GM18502 (cell line): ENCODE data around the gene PHF23.

Experiments
- ATAC-seq: cut with Tn5 transposase; IDR thresholded peaks from one replicate; pipeline ENCODE4 v1.9.1; 2021; ENCODE audit warnings: mild to moderate bottlenecking; ENCODE audit not compliant: unreplicated experiment, poor library complexity

PHF23 gene

DNA sequence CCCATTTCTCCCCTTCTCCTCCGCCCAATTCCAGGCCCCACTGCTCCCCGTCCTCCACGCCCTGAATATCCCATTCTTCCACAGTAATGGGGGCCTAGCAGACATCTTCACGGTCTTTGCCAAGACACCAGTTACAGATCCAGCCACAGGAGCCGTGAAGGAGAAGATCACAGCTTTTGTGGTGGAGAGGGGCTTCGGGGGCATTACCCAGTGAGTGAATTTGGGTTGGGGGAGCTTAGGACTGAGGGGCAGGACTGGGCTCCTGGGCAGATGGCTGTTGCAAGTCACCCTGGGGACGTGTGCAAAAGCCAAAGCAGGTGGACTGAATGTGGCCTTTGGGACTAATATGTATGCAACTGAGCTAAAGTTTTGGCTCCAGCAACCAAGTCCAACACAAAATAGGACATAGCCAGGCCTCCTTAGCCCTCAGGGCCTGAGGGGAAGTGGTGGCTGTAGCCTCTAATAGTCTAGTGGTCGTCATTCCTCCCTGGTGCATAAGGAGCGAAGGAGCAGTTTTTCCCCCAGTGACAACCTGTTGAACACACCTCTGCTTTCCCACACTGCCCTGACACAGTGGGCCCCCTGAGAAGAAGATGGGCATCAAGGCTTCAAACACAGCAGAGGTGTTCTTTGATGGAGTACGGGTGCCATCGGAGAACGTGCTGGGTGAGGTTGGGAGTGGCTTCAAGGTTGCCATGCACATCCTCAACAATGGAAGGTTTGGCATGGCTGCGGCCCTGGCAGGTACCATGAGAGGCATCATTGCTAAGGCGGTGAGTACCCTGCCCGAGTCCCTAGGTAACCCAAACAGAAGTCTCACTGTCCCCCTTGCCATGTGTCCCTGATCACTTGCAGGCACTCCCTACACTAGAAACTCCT is 16.9 kb downstream of the PHF23 start:
- no peak for ATAC-seq

DNA sequence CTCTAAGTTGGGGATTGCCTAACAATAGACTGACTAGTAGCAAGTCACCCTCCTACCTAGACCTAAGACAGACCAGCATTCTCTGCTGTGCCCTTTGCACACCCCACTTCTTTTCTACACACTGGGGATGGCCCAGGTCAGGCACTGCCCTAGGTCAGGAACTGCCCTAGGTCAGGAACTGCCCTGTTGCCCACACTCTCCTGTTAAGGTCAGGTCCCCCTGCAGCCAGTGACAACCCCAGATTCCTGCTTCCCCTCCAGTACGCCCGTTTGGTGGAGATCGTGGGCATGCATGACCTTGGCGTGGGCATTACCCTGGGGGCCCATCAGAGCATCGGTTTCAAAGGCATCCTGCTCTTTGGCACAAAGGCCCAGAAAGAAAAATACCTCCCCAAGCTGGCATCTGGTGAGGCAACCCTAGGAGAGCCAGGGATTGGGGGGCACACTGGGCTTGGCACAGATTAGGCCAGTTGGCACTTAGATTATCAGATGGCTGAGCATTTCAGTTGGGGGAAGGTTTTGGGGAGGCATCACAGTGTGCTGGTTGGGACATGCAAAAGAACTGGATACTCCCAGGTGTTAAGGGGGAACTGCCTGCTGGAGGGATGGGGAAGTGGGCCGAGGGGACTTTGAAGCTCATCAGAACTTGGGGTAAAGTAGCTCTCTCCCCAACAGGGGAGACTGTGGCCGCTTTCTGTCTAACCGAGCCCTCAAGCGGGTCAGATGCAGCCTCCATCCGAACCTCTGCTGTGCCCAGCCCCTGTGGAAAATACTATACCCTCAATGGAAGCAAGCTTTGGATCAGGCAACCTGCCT is 17.8 kb downstream of the PHF23 start:
- no peak for ATAC-seq

DNA sequence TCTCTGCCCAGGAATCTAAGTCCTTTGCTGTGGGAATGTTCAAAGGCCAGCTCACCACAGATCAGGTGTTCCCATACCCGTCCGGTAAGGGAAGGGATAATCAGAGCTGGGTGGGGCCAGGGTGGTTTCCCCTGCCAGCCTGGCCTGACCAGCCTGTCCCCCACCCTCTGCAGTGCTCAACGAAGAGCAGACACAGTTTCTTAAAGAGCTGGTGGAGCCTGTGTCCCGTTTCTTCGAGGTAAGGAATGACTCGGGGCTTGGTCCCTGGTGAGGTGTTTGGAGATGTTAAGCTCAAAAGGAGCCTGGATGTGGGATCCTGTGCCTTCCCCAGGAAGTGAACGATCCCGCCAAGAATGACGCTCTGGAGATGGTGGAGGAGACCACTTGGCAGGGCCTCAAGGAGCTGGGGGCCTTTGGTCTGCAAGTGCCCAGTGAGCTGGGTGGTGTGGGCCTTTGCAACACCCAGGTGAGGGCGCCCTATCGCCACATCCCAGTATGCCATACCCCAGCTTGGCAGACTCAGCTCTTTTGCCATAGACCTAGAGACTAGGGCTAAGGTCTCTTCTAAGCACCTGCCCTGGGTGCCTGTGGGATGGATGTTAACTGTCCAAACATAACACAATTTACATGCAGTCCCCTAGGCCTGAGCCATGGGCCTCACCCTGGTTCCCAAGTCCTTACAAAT is 18.5 kb downstream of the PHF23 start:
- ATAC-seq = no peak

DNA sequence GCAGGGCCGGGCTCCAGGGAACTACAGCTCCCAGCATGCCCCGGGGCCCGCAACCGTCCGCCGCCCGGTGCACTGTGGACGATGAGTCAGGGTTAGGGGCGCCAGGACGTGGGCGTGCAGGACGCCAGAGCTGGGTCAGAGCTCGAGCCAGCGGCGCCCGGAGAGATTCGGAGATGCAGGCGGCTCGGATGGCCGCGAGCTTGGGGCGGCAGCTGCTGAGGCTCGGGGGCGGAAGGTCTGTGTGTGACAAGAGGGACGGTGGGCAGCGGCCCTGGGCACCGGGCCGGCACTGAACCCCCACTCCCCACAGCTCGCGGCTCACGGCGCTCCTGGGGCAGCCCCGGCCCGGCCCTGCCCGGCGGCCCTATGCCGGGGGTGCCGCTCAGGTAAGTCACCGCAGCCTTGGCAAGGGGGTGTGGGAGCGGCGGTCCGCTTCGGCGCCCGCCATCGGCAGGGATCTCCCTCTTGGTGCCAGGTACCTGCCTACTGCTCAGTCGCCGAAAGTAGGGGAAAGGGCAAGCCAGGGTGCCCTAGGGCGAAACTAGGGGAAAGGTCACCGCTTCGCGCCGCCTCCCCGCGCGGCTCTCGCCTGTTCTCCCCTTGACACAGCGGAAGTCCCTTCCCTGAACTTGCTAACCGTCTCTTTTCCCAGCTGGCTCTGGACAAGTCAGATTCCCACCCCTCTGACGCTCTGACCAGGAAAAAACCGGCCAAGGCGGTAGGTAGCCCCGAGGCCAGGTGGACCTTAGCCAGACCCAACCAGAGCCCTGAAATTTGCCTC is 19.3 kb downstream of the PHF23 start, which contains the start of the genes ACADVL and DLG4:
ACADVL (plus strand) TSS at position 127 of the 781 bp plus-strand sequence; CDS start at position 174, 47 bp downstream.
DLG4 (minus strand) TSS at position 25 of the 781 bp plus-strand sequence.
- peak; percentile 63 for ATAC-seq

DNA sequence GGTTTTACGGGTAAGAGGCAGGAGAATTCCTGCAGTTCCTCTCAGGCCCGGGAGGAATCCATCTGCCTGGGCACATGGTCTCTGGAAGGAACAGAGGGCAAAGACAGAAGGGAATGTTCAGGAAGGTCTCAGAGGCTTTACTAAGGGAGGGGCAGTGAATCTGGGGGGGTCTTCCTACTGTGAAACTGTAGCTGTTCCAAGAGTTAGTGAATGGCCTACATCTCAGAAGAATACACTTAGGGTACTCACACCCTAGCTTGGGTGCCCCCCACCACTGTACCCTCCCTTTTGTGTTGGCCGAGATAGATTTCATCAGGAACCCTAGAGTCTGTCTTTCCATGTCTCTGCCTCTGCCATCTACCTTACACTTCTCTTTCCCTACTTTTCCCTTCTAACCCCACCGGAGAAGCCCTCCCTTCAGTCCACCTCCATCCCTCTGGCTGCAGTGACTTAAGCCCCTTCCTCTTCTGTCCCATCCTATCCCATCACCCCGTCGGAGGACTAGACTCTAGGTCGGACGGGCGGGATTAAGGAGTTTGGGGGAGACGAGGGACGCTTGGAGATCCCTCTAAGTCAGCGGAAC is 19.9 kb downstream of the PHF23 start:
- ATAC-seq = no peak

DNA sequence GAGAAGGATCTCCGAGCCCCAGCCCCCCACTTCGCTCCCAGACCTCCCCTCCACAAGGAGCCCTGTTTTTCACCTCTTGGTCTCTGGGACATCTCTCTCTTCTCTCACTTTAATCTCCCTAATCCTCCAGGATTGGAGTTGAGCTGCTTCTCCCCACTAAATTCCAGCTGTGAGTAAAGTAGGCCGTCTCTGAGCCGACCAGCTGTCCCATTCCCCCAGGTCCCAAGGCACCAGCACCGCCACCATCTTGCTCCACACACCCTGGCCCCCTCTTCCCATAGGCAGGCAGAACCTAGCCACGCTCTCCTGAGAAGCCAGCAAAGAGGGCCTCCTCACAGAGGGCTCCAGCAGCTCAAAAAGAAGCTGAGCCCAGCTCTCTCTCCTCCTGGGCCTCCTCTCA is 20.5 kb downstream of the PHF23 start:
- ATAC-seq = no peak

GRCh38 chr17:7218166-7218565 is 21.1 kb downstream of the PHF23 start:
- no peak for ATAC-seq

GRCh38 chr17:7217113-7217987 is 21.9 kb downstream of the PHF23 start:
- no peak for ATAC-seq

GRCh38 chr17:7216242-7217112 is 22.8 kb downstream of the PHF23 start:
- ATAC-seq = no peak

- no peak for ATAC-seq
These were observed 23.5 kb downstream of the PHF23 start for GRCh38 chr17:7215652-7216180.

- ATAC-seq = no peak
These were observed 24.1 kb downstream of the PHF23 start for GRCh38 chr17:7215136-7215638.

- peak; percentile 86 for ATAC-seq
These were observed 24.7 kb downstream of the PHF23 start for GRCh38 chr17:7214300-7215135.

DNA sequence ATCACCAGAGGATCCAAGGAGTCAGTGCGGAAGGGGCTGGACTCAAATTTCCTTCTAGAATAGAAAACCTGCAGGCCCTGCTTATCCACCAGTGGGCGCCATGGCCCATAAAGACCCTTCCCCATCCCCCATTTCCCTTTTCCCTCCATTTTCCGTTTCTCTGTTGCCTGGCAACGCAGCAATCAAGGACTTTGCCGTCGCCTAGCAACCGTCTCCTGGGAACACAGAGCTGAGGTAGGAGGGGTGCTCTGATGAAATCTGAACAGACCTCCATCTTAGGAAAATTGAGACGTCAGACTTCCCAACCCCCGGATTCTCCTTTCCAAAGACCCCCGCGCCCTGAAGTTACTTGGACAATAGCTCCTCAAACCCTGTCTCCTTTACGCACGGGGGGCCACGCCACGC is 25.4 kb downstream of the PHF23 start:
- ATAC-seq = no peak

- no peak for ATAC-seq
These were observed 27.6 kb downstream of the PHF23 start for GRCh38 chr17:7211491-7212273.

- ATAC-seq = no peak
These were observed 30.4 kb downstream of the PHF23 start for GRCh38 chr17:7208754-7209460.
